Neural cell (in vitro differentiated cells): Measurements from ENCODE around the gene USP48. TPM values are rescaled to one million over a fixed set of nuclear protein-coding genes. Genes with fewer than 3 reads are reported as not detected.

Experiments
- H2AFZ ChIP-seq: fragments of 200-600, 300-800 bp; sonication (generic), shearing (Covaris generic); 2 replicates; pipeline ENCODE4 v1.6.0; 2014; ENCODE audit warnings: low read depth, mild to moderate bottlenecking, antibody characterized with exemption, low read length, moderate library complexity
- H3F3A ChIP-seq: fragments of 200-600 bp; shearing (Covaris generic); 2 replicates; pipeline ENCODE4 v1.6.1; 2016; ENCODE audit warnings: mild to moderate bottlenecking, moderate library complexity, mixed read lengths, antibody characterized with exemption, low read length; ENCODE audit not compliant: insufficient read depth, poor library complexity, severe bottlenecking
- H3K27ac ChIP-seq: fragments of 200-600, 300-800 bp; sonication (generic), shearing (Covaris generic); 2 replicates; pipeline ENCODE4 v1.5.1; 2014; ENCODE audit warnings: mild to moderate bottlenecking, low read length, moderate library complexity
- H3K27me3 ChIP-seq: fragments of 300-800, 200-600 bp; sonication (generic), shearing (Covaris generic); 2 replicates; pipeline ENCODE4 v1.6.0; 2014; ENCODE audit warnings: mild to moderate bottlenecking, low read depth, low read length, moderate library complexity; ENCODE audit not compliant: insufficient read depth
- H3K36me3 ChIP-seq: fragments of 300-800, 200-600 bp; sonication (generic), shearing (Covaris generic); 2 replicates; pipeline ENCODE4 v1.5.1; 2014; ENCODE audit warnings: mild to moderate bottlenecking, antibody characterized with exemption, low read length, moderate library complexity; ENCODE audit not compliant: insufficient read depth
- H3K4me2 ChIP-seq: fragments of 300-800, 200-600 bp; sonication (generic), shearing (Covaris generic); 2 replicates; pipeline ENCODE4 v1.6.0; 2014; ENCODE audit warnings: mild to moderate bottlenecking, low read length
- H3K4me3 ChIP-seq: fragments of 300-800, 200-600 bp; sonication (generic), shearing (Covaris generic); 2 replicates; pipeline ENCODE4 v1.5.1; 2014; ENCODE audit warnings: mild to moderate bottlenecking, low read length, moderate library complexity
- H3K79me2 ChIP-seq: fragments of 200-600 bp; shearing (Covaris generic); replicated peaks from 2 replicates; pipeline ENCODE4 v1.6.0; 2014; ENCODE audit warnings: mild to moderate bottlenecking, low read length, moderate library complexity; ENCODE audit not compliant: insufficient read depth
- H3K9ac ChIP-seq: fragments of 300-800, 200-600 bp; sonication (generic), shearing (Covaris generic); 2 replicates; pipeline ENCODE4 v1.6.1; 2016; ENCODE audit warnings: mild to moderate bottlenecking, low read length, mixed read lengths
- H3K9me2 ChIP-seq: fragments of 200-600 bp; shearing (Covaris generic); 2 replicates; pipeline ENCODE4 v1.6.1; 2016; ENCODE audit warnings: mild to moderate bottlenecking, low read length, mixed read lengths; ENCODE audit not compliant: insufficient read depth
- H3K9me3 ChIP-seq: fragments of 200-600, 300-800 bp; sonication (generic), shearing (Covaris generic); 2 replicates; pipeline ENCODE4 v1.6.1; 2016; ENCODE audit warnings: mild to moderate bottlenecking, mixed run types, low read length, moderate library complexity, mixed read lengths
- H4K20me1 ChIP-seq: fragments of 200-600 bp; shearing (Covaris generic); 2 replicates; pipeline ENCODE4 v1.6.1; 2016; ENCODE audit warnings: mild to moderate bottlenecking, mixed run types; ENCODE audit not compliant: insufficient read depth
- EP300 ChIP-seq: fragments of 450-650 bp; conservative IDR thresholded peaks from 2 replicates; pipeline ENCODE4 v1.6.1; 2014; ENCODE audit warnings: antibody characterized with exemption, mild to moderate bottlenecking, moderate library complexity; ENCODE audit not compliant: poor library complexity, severe bottlenecking
- EZH2 ChIP-seq: fragments of 200-600, 300-800 bp; shearing (Covaris generic), sonication (generic); IDR thresholded peaks from 2 replicates; pipeline ENCODE4 v1.6.1; 2014; ENCODE audit warnings: antibody characterized with exemption, low read length, borderline replicate concordance, mild to moderate bottlenecking; ENCODE audit not compliant: insufficient read depth, poor library complexity, severe bottlenecking
- MXI1 ChIP-seq: fragments of 450-650 bp; conservative IDR thresholded peaks from 2 replicates; pipeline ENCODE4 v1.6.1; 2014; ENCODE audit warnings: antibody characterized with exemption, mild to moderate bottlenecking; ENCODE audit not compliant: poor library complexity, severe bottlenecking
- POLR2AphosphoS5 ChIP-seq: IDR thresholded peaks from 2 replicates; pipeline ENCODE4 v1.6.1; 2012
- RAD21 ChIP-seq: fragments of 450-650 bp; conservative IDR thresholded peaks from 2 replicates; pipeline ENCODE4 v1.6.1; 2014; ENCODE audit warnings: antibody characterized with exemption, mild to moderate bottlenecking, moderate library complexity
- SMC3 ChIP-seq: fragments of 450-650 bp; conservative IDR thresholded peaks from 2 replicates; pipeline ENCODE4 v1.6.1; 2014; ENCODE audit warnings: antibody characterized with exemption, mild to moderate bottlenecking, moderate library complexity; ENCODE audit not compliant: poor library complexity
- polyA plus RNA-seq: library from polyadenylated mRNA; depleted of rRNA; stranded (reverse); fragments of >200 nt; gene quantifications from 2 replicates; pipeline ENCODE4 v1.2.3, GENCODE V29; 2014
- TF ChIP-seq, protein P1 (sequence below): fragments of 450-650 bp; IDR thresholded peaks from 2 replicates; pipeline ENCODE4 v1.5.1; 2014; ENCODE audit warnings: antibody characterized with exemption, mild to moderate bottlenecking, moderate library complexity; ENCODE audit not compliant: poor library complexity, severe bottlenecking
- TF ChIP-seq, protein P2 (sequence below): IDR thresholded peaks from 2 replicates; pipeline ENCODE4 v1.6.1; 2012; ENCODE audit warnings: borderline replicate concordance

The USP48 gene
- polyA plus RNA-seq, 1 donor from 2014 or later: 67.2 TPM

DNA sequence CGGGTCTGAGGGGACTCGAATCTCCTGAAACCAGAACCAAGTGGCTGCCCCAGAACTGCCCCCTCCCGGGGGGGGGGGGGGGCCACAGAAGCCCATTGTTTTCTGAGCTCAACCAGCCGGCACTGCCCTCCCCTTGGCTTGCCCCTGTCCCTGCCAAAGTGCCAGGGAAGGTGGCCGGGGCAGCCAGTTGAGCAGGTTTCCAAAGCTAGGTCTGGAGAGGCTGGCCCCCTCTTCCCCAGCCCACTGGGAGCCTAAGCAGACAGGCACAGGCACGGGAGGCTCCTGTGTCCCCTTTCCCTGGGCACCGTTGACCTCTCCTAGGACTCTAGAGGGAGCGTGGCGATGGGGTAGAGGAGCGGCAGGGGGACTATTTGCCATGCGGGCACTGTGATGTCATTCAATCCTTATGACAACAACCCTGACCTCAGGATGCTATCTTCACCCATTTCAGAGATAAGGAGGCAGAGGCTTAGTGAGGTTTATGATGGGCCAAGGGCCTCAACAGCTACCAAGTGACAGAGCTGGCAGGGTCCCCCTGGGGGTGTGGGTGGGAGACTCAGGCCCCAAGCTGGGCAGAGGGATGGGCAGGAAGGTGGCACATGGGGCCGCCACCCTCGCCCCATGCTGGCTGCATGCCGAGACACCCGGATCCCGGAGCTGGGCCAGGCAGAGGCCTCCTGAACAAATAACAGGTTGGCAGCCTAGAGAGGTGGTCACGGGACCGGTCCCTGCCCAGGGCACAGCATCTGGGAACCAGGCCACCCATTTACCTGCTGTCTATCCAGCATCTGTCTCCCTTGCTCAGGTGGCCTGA lies 148.8 kb downstream of the USP48 start:
- H2AFZ ChIP-seq: no peak overlapping the region
- no peaks in the 10 kb centered on the region for H3K27me3 ChIP-seq
- no peaks in the 10 kb centered on the region for H3K36me3 ChIP-seq
- no peak overlapping the region for H3K4me2 ChIP-seq
- TF ChIP-seq SMC3 (no peak), POLR2AphosphoS5 (no peak), MXI1 (no peak), RAD21 (no peak), EP300 (no peak), EZH2 (no peak)
- TF ChIP-seq, protein P1, sequence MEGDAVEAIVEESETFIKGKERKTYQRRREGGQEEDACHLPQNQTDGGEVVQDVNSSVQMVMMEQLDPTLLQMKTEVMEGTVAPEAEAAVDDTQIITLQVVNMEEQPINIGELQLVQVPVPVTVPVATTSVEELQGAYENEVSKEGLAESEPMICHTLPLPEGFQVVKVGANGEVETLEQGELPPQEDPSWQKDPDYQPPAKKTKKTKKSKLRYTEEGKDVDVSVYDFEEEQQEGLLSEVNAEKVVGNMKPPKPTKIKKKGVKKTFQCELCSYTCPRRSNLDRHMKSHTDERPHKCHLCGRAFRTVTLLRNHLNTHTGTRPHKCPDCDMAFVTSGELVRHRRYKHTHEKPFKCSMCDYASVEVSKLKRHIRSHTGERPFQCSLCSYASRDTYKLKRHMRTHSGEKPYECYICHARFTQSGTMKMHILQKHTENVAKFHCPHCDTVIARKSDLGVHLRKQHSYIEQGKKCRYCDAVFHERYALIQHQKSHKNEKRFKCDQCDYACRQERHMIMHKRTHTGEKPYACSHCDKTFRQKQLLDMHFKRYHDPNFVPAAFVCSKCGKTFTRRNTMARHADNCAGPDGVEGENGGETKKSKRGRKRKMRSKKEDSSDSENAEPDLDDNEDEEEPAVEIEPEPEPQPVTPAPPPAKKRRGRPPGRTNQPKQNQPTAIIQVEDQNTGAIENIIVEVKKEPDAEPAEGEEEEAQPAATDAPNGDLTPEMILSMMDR: no peak
- TF ChIP-seq, protein P2, sequence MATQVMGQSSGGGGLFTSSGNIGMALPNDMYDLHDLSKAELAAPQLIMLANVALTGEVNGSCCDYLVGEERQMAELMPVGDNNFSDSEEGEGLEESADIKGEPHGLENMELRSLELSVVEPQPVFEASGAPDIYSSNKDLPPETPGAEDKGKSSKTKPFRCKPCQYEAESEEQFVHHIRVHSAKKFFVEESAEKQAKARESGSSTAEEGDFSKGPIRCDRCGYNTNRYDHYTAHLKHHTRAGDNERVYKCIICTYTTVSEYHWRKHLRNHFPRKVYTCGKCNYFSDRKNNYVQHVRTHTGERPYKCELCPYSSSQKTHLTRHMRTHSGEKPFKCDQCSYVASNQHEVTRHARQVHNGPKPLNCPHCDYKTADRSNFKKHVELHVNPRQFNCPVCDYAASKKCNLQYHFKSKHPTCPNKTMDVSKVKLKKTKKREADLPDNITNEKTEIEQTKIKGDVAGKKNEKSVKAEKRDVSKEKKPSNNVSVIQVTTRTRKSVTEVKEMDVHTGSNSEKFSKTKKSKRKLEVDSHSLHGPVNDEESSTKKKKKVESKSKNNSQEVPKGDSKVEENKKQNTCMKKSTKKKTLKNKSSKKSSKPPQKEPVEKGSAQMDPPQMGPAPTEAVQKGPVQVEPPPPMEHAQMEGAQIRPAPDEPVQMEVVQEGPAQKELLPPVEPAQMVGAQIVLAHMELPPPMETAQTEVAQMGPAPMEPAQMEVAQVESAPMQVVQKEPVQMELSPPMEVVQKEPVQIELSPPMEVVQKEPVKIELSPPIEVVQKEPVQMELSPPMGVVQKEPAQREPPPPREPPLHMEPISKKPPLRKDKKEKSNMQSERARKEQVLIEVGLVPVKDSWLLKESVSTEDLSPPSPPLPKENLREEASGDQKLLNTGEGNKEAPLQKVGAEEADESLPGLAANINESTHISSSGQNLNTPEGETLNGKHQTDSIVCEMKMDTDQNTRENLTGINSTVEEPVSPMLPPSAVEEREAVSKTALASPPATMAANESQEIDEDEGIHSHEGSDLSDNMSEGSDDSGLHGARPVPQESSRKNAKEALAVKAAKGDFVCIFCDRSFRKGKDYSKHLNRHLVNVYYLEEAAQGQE: no peak
- no peaks in the 10 kb centered on the region for H3K9me3 ChIP-seq
- H3K9me2 ChIP-seq: no peaks in the 10 kb centered on the region
- H3F3A ChIP-seq: no peaks in the 10 kb centered on the region
- H3K27ac ChIP-seq: no peak overlapping the region
- no peak overlapping the region for H3K9ac ChIP-seq
- no peaks in the 10 kb centered on the region for H3K79me2 ChIP-seq
- H3K4me3 ChIP-seq: no peak overlapping the region
- no peaks in the 10 kb centered on the region for H4K20me1 ChIP-seq

DNA sequence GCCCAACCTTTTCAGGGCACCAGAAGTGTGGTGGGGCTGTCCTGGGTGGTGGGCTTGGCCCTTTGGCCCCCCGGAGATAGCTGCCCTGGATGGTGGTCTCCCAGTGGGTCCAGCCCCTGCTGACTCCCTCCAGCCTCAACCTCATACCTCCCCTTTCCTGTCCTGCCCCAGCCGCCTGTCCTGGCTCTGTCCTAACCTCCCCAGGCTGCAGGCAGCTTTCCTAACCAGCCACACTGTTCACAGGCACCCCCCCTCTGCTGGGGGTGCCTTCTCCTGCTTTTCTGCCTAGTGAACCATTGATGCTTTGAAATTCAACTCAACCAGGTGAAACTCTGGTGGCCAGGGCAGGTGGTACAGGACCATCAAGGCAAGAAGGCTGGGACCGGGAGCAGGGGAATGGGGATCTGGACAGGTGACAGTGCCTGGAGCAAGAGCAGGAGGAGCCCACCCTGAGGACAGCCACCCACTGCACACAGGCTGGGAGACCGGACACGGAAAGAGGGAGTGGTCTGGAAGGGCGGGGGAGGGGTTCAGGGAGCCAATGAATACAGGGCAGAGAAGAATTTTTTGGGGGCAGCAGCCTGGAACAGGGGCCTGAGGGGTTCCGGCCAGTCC lies 149.7 kb downstream of the USP48 start:
- Histone ChIP-seq H3K36me3 (no peaks in the 10 kb centered on the region), H2AFZ (no peak overlapping the region), H3K4me2 (no peak overlapping the region), H3K9ac (peak overlapping the region; percentile 46), H3K9me3 (no peaks in the 10 kb centered on the region), H3K27me3 (no peaks in the 10 kb centered on the region), H4K20me1 (no peaks in the 10 kb centered on the region), H3K27ac (no peak overlapping the region), H3F3A (no peaks in the 10 kb centered on the region), H3K79me2 (no peaks in the 10 kb centered on the region), H3K4me3 (no peak overlapping the region), H3K9me2 (no peaks in the 10 kb centered on the region)
- TF ChIP-seq SMC3: no peak
- TF ChIP-seq POLR2AphosphoS5: no peak
- TF ChIP-seq, protein P2: no peak
- TF ChIP-seq EP300: no peak
- no peak for TF ChIP-seq EZH2
